Smooth muscle cell of the brain vasculature (primary cell): ENCODE data around the gene DHODH.
"Not testable (repeated sequence)": the region's sequence is repeated elsewhere in the genome, so short reads cannot be mapped to it uniquely, and the experiment has no call there.

Experiments used
- DNase-seq: peaks from one replicate; pipeline ENCODE4 v3.0.0-alpha.2; 2012; ENCODE audit warnings: low read depth, low spot score

The DHODH gene

GRCh38 chr16:72008424-72009216 lies at the start of gene DHODH:
TSS of gene DHODH (plus strand) at chr16:72008744. CDS start at chr16:72008765, 21 bp downstream.
- DNase-seq = peak; percentile 93

- peak; percentile 86 for DNase-seq
These were observed 47.2 kb upstream of the DHODH start for GRCh38 chr16:71961066-71962039.

- DNase-seq = no peak
These were observed 45.2 kb upstream of the DHODH start for GRCh38 chr16:71963125-71963875.

DNA sequence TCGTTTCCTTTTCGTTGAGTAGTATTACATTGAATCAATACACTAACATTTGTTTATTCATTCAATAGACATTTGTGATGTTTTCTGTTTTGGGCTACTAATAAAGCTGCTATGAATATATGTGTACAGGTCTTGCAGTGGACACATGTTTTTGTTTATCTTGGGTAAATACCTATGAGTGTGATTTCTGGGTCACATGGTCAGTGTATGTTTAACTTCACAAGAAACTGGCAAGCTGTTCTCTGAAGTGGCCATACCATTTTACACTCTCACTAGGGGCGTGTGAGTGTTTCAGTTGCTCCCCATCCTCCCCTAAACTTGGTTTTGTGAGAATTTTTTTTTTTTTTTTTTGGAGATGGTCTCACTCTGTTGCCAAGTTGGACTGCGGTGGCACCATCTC lies 43.3 kb upstream of the DHODH start:
- no peak for DNase-seq

GRCh38 chr16:71966932-71967331 lies 41.6 kb upstream of the DHODH start:
- DNase-seq = no peak

DNA sequence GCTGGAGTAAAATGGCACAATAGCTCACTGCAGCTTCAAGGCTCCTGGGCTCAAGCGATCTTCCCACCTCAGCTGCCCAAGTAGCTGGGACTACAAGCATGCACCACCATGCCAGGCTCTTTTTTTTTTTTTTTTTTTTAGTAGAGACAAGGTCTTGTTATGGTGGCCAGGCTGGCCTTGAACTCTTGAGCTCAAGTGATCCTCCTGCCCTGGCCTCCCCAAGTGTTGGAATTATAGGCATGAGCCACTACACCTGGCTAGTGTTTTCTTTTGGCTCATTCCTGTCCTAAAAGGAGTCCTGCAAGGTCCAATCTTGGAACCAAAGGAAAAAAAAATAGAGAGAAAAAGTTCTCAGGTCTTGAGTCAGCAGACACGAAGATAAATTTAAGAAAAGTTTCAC lies 39.2 kb upstream of the DHODH start:
- DNase-seq = no peak

- no peak for DNase-seq
These were observed 37.0 kb upstream of the DHODH start for GRCh38 chr16:71971571-71971970.

DNA sequence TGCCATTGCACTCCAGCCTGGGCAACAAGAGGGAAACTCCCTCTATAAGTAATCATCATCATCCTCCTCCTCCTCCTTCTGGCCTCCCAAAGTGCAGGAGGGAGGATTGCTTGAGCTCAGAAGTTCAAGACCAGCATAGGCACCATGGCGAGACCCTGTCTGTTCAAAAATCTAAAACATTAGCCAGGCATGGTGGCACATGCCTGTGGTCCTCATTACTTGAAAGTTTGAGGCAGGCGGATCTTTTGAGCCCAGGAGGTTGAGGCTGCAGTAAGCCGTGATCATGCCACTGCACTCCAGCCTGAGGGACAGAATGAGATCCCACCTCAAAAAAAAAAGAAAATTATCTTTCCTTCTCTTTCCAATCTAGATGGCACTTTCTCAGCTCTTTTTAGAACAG lies 36.2 kb upstream of the DHODH start:
- DNase-seq = no peak

DNA sequence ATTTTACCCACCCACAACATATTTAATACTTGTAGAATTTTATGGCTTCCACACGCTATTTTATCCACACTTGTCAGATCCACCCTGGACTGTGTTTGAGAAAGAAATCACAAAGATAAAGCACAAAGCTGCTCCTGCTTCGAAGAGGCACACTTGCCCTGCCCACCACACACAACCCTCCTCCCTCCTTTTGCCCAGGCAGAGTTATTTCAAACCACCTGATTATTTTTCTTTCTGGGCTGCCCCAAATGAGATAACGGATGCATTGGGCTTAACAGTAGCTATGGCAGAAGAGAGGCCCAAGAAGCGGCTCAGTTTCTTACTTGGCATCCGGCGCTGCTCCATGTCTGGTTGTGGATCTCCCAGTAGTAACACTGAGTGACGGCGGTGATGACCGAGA lies 35.5 kb upstream of the DHODH start:
- DNase-seq = no peak

DNA sequence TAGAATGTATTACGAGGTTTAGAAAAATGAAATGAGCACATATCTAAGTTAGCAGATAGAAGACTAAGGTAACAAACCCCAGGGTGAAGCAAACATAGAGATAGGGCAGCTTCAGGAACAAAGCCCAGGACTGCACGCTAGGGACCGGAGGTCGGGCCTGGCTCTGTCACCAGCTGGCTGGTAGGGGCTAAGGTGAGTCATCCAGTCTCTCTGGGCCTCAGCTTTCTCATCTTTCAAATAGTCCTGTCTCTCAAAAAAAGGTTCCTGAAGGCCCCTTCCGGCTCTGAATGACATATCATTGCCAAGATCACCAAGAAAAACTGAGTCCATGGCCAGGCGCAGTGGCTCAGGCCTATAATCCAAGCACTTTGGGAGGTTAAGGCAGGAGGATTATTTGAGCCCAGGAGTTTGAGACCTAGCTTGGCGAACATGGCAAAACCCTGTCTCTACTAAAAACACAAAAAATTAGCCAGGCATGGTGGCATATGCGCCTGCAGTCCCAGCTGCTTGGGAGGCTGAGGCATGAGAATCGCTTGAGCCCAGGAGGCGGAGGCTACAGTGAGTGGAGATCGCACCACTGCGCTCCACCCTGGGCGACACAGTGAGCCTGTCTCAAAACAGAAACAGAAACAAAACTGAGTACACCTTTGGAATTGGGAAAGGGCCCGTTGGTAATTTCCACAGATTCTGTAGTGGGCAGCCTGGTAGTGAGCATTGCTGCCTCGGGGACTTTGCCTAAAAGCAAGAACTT lies 34.3 kb upstream of the DHODH start:
- no peak for DNase-seq

GRCh38 chr16:71985262-71985974 lies 23.1 kb upstream of the DHODH start:
- no peak for DNase-seq

DNA sequence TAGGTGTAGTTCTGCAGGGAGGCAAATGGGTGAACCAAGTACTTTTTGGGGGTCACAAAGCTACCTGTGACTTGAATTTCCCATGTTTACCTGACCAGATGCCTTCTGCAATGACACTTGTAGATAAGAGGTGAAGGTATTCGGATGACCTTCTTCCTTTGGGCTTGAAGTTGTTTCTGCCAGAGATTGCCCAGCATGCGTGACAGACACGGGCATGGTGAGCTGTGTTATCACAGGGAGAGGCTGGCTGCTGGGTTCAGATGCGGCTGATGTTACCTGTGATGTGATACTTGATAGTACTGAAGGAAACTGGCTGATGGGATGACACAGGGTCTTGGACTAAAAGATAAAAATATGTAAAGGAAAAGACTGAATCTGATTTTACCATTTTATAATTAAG lies 22.4 kb upstream of the DHODH start:
- no peak for DNase-seq

DNA sequence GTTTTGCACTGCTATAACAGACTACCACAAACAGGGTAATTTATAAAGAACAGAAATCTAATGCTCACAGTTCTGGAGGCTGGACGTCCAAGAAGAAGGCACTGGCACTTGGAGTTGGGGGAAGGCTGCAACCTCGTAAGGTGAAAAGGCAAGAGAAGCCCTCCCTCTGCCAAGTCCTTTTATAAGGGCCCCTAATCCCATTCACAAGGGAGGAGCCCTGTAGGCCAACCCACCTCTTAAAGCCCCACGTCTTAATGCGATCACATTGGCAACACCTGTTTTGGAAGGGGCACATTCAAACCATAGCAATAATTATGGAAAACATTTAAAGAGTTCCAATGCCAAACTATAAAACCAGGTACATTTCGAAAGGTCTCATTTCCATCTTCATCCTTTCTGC lies 13.5 kb upstream of the DHODH start:
- no peak for DNase-seq

DNA sequence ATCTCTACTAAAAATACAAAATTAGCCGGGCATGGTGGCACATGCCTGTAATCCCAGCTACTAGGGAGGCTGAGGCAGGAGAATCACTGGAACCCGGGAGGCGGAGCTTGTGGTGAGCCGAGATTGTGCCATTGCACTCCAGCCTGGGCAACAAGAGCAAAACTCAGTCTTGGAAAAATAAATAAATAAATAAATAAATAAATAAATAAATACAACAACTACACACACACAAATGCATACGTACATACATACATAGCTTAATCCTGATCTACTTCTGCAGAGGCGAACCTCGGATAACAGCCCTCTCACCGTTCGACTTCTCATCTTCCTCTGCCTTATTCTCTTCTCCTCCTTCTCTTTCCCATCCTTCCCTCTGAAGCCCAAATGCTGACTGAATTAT lies 11.0 kb upstream of the DHODH start:
- not testable (repeated sequence) for DNase-seq

DNA sequence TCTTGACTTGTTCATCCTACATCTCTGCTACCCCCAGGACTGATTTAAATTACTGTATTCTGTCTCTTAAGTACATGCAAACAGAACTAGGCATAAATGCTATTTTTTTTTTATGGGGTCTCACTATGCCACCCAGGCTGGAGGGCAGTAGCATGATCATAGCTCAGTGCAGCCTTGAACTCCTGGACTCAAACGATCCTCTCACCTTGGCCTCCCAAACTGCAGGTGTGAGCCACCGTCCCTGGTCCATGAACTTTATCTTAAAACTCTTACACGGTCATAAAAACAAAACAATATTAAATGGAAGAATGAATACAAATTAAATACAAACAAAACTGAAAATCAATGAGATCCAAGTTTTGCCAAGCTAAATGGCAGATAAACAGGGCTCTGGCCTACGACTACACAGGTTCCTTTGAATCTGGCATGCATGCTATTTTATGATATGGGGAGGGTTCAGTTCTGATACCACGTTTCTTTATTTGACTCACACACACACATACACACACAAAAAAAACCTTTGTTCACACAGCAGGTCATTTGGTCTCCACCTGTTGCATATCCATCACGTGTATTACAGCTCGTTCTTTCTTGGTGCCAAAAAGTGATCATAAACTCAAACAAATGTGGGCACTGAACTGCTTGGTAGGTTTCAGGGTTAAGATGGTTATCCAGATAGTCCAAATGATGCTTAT lies 7.2 kb upstream of the DHODH start:
- DNase-seq = no peak

- DNase-seq = no peak
These were observed 5.9 kb upstream of the DHODH start for GRCh38 chr16:72002619-72003018.

DNA sequence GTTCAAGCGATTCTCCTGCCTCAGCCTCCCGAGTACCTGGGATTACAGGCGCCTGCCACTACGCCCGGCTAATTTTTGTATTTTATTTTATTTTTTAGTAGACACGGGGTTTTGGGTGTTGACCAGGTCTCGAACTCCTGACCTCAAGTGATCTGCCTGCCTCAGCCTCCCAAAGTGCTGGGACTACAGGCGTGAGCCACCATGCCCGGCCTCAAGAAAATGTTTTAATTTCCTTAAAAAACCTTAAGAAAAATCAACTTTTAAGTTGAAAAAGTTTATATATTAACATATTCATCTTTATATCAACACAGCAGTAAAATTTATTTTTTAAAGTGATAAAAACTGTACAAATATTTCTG lies 500 bp upstream of the DHODH start:
- DNase-seq = not testable (repeated sequence)

DNA sequence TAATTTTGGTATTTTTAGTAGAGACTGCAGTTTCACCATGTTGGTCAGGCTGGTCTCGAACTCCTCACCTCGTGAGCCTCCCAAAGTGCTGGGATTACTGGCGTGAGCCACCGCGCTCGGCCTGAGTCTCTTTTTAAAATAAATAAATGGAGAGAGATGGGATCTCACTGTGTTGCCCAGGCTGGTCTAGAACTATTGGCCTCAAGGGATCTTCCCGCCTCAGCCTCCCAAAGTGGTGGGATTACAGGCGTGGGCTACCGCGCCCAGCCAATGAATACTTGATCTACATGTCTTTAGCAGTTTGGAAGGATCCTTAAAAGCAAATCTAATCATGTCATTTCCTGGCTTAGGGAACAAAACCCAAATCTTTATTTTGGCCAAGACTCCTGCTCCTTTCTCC lies 1.2 kb downstream of the DHODH start:
- DNase-seq = no peak

DNA sequence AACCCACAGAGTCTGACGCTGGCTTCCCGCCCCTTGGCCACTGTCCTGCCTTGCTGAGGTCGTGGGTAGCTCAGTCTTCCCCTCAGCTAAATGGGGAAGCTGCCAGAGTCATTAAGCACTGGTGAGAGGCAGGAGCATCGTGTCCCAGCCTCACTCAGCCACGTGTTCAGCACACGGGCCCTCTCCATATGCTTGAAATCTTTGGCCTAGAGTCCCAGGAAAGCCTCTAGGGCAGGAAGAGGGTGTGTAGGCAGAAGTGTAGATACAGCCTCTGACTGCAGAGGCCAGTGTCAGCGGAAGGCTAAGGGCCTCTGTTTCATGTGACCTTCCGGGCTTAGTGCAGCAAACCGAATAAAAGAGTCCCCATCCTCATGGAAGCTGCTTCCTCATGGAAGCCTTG lies 4.1 kb downstream of the DHODH start:
- no peak for DNase-seq

DNA sequence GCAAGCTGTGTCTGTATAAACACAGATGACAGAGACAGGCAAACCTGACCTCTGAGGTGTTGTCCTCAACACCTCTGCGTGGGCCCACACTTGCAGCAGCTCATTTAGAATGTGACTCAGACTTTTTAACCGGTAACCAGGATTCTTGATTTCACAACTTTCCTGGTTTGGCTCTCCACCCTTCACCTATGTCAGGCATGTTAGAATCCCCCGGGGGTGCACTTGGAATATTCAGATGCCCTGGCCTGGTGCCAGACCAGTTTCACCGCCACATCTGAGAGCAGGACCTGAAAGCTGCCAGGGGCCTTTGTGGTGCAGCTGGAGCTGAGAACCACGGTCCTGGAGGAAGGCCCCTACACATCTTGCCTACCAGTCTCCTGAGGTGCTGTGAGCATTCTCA lies 4.8 kb downstream of the DHODH start:
- DNase-seq = no peak
